Ramos (cell line): ENCODE results near the gene SLC25A34.

ENCODE experiments used
- in situ Hi-C: fragments of 300-500 bp; cut with MboI; formaldehyde crosslinking; loops from one replicate; pipeline ENCODE4 v1.14.3; 2022; ENCODE audit warnings: low sequenced_read_pairs; ENCODE audit not compliant: unreplicated experiment

SLC25A34 gene

GRCh38 chr1:15764890-15765289 lies 28.8 kb downstream of the SLC25A34 start:
- in situ Hi-C loops, result no loop called here

- in situ Hi-C loops, result no loop called here
Measured at GRCh38 chr1:15765495-15766194, 29.6 kb downstream of the SLC25A34 start.

DNA sequence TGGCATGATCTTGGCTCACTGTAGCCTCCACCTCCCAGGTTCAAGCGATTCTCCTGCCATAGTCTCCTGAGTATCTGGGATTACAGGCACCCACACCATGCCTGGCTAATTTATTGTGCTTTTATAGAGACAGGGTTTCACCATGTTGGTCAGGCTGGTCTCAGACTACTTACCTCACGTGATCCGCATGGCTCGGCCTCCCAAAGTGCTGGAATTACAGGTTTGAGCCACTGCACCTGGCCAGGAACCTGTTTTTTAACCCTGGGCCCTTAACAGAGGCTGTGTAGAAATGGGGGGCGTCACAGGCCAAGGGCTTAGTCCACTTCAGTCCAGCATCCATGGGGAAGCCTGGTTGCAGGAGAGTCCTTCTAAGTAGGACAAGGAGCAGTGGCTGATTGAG lies 31.9 kb downstream of the SLC25A34 start:
- in situ Hi-C loops, result no loop called here

- in situ Hi-C loops, result no loop called here
Measured at GRCh38 chr1:15768388-15768787, 32.3 kb downstream of the SLC25A34 start.

GRCh38 chr1:15770313-15770962 lies 34.4 kb downstream of the SLC25A34 start:
- in situ Hi-C loops, result no loop called here

- in situ Hi-C loops, result no loop called here
Measured at GRCh38 chr1:15771836-15772515, 35.9 kb downstream of the SLC25A34 start.

GRCh38 chr1:15775706-15776105 lies 39.6 kb downstream of the SLC25A34 start:
- in situ Hi-C loops, result no loop called here

GRCh38 chr1:15777909-15778707 lies 42.0 kb downstream of the SLC25A34 start:
- in situ Hi-C loops, result no loop called here

- in situ Hi-C loops, result no loop called here
Measured at GRCh38 chr1:15785683-15786082, 49.6 kb downstream of the SLC25A34 start.

DNA sequence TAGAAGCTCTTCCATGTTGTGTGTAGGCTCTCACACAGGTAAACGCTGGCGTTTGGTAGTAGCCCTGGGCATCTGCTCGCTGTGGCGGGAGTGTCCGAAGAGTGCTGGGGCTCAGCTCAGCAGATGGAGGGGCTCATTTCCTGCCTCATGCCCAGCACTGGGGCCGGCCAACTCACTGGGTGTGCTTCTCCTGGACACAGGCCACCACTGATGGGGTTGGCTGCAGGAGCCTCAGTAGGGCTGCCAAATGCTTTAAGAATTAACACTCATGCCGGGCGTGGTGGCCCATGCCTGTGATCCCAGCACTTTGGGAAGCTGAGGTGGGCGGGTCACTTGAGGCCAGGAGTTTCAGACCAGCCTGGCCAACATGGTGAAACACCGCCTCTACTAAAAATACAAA lies 50.5 kb downstream of the SLC25A34 start:
- in situ Hi-C loops, result no loop called here

DNA sequence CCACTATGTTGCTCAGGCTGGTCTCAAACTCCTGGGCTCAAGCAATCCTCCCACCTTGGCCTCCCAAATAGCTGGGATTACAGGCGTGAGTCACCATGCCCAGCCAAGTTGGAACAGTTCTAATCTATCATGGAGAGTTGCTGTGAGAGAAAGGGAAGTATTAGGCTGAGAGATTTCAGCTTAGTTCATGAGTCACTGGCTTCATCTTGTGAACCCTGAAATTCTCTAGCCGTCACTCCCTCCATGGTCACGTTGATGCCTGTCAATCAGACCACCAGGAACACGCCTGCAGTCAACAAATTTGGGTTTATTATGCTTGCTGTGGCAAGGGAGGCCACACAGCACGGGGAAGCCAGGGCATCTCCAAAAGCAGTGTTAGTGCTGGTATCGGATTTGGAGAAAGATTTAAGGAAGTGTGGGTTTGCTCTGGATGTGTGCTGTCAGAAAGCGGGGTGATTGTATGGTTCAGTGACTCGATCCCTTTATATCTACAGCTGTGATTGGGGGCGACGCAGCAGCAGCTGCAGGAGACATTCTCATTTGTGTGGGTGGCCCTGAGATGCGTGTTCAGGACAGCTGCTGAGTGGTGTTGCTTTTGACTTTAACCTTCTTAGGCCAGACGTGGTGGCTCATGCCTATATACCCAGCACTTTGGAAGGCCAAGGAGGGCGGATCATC lies 52.7 kb downstream of the SLC25A34 start:
- in situ Hi-C loops, result no loop called here
